DND-41 (cell line): Measurements from ENCODE around the gene DCAKD.
A peak's percentile ranks its signal among the peaks of the same experiment; 100 is the strongest.

Experiments used
- ATAC-seq: fragments of 200-7000 bp; cut with Tn5 transposase; 3 replicates; pipeline ENCODE4 v1.9.1; 2021; ENCODE audit warnings: low read depth; ENCODE audit not compliant: insufficient read depth
- DNase-seq: peaks from one replicate; pipeline ENCODE4 v3.0.0-alpha.2; 2020
- H2AFZ ChIP-seq: 2 replicates; pipeline ENCODE4 v1.6.0; 2012; ENCODE audit warnings: low read depth, low read length
- H3K27ac ChIP-seq: 2 replicates; pipeline ENCODE4 v1.5.1; 2012; ENCODE audit warnings: low read length, inconsistent platforms
- H3K27me3 ChIP-seq: fragments of 200-600 bp; sonication (generic); 2 replicates; pipeline ENCODE4 v1.6.0; 2012; ENCODE audit warnings: low read length, mild to moderate bottlenecking, inconsistent platforms; ENCODE audit not compliant: insufficient read depth, poor library complexity
- H3K36me3 ChIP-seq: 2 replicates; pipeline ENCODE4 v1.5.1; 2012; ENCODE audit warnings: low read length, inconsistent platforms; ENCODE audit not compliant: insufficient read depth
- H3K4me1 ChIP-seq: 2 replicates; pipeline ENCODE4 v1.5.1; 2012; ENCODE audit warnings: mild to moderate bottlenecking, low read length; ENCODE audit not compliant: insufficient read depth
- H3K4me2 ChIP-seq: 2 replicates; pipeline ENCODE4 v1.6.0; 2012; ENCODE audit warnings: mild to moderate bottlenecking, moderate library complexity, low read length, inconsistent platforms; ENCODE audit not compliant: insufficient read depth
- H3K4me3 ChIP-seq, 2 experiments: fragments of 200-600 bp in 1 of 2; shearing (Covaris generic) in 1 of 2; 2 replicates each; pipeline ENCODE4 v1.5.1; 2012 to 2016; ENCODE audit warnings: inconsistent platforms in 2 of 2, low read length in 2 of 2, mild to moderate bottlenecking in 2 of 2, low read depth in 1 of 2, moderate library complexity in 1 of 2
- H3K79me2 ChIP-seq: 2 replicates; pipeline ENCODE4 v1.6.0; 2012; ENCODE audit warnings: low read length, inconsistent platforms; ENCODE audit not compliant: insufficient read depth
- H3K9ac ChIP-seq: 2 replicates; pipeline ENCODE4 v1.6.0; 2012; ENCODE audit warnings: low read depth, mild to moderate bottlenecking, inconsistent platforms, low read length, moderate library complexity
- H3K9me3 ChIP-seq: 2 replicates; pipeline ENCODE4 v1.5.1; 2012; ENCODE audit warnings: low read length, moderate library complexity, mild to moderate bottlenecking, inconsistent platforms; ENCODE audit not compliant: insufficient read depth, severe bottlenecking
- H4K20me1 ChIP-seq: 2 replicates; pipeline ENCODE4 v1.6.0; 2012; ENCODE audit warnings: low read length; ENCODE audit not compliant: insufficient read depth
- CTCF ChIP-seq: IDR thresholded peaks from 2 replicates; pipeline ENCODE4 v1.5.1; 2012; ENCODE audit warnings: borderline replicate concordance, low read length, moderate library complexity, mild to moderate bottlenecking; ENCODE audit not compliant: poor library complexity, severe bottlenecking; ENCODE audit errors: extremely low read depth
- EZH2 ChIP-seq: IDR thresholded peaks from 3 replicates; pipeline ENCODE4 v1.6.1; 2012; ENCODE audit warnings: borderline replicate concordance, low read depth, mild to moderate bottlenecking, moderate library complexity, low read length, inconsistent platforms; ENCODE audit not compliant: severe bottlenecking

The DCAKD gene

GRCh38 chr17:45029096-45029495 lies 22.3 kb downstream of the DCAKD start:
- H3K36me3 ChIP-seq, result peaks cover 70% of the 10 kb centered on the region
- no peak overlapping the region for H3K9ac ChIP-seq
- TF ChIP-seq CTCF (no peak), EZH2 (no peak)

GRCh38 chr17:45022655-45023339 lies 28.6 kb downstream of the DCAKD start:
- DNase-seq, result no peak
- Histone ChIP-seq H3K9ac (peak overlapping the region; percentile 25; the same call in 1 of the 2 replicates), H3K27ac (no peak overlapping the region), H3K9me3 (no peaks in the 10 kb centered on the region), H3K36me3 (peaks cover 36% of the 10 kb centered on the region), H2AFZ (no peak overlapping the region), H3K79me2 (no peaks in the 10 kb centered on the region), H3K4me2 (no peak overlapping the region), H3K4me3 (no peak overlapping the region), H3K4me1 (peaks cover 29% of the 10 kb centered on the region), H4K20me1 (0 out of 2 replicates have a peak, but pooled peaks cover 6% of the 10 kb centered on the region), H3K27me3 (peaks cover 5% of the 10 kb centered on the region)
- no peak for ATAC-seq
- no peak for TF ChIP-seq EZH2
- TF ChIP-seq CTCF, result no peak

More at GRCh38 chr17:45029096-45029495, 22.3 kb downstream of the DCAKD start:
- no peak for ATAC-seq
- H3K4me1 ChIP-seq, result no peaks in the 10 kb centered on the region
- no peaks in the 10 kb centered on the region for H3K9me3 ChIP-seq
- no peak overlapping the region for H3K4me2 ChIP-seq
- no peak overlapping the region for H3K27ac ChIP-seq
- DNase-seq, result no peak
- no peak overlapping the region for H3K4me3 ChIP-seq
- H4K20me1 ChIP-seq, result no peaks in the 10 kb centered on the region
- H2AFZ ChIP-seq, result no peak overlapping the region
- H3K79me2 ChIP-seq, result no peaks in the 10 kb centered on the region
- no peaks in the 10 kb centered on the region for H3K27me3 ChIP-seq

- Histone ChIP-seq H3K79me2 (no peaks in the 10 kb centered on the region), H3K4me2 (peak overlapping the region; percentile 35), H3K4me3 (no peak overlapping the region), H3K9me3 (no peaks in the 10 kb centered on the region), H4K20me1 (0 out of 2 replicates have a peak, but pooled peaks cover 6% of the 10 kb centered on the region), H3K27ac (no peak overlapping the region), H3K27me3 (peaks cover 5% of the 10 kb centered on the region), H3K9ac (peak overlapping the region; percentile 25; the same call in 1 of the 2 replicates), H2AFZ (no peak overlapping the region), H3K36me3 (peaks cover 35% of the 10 kb centered on the region), H3K4me1 (peaks cover 29% of the 10 kb centered on the region)
- ATAC-seq (no peak), DNase-seq (no peak)
- no peak for TF ChIP-seq CTCF
- no peak for TF ChIP-seq EZH2
Observed at GRCh38 chr17:45022288-45022648, 29.2 kb downstream of the DCAKD start.
